SK-N-SH (cell line): ENCODE results near the gene NUCB1.

Source experiments
- EP300 ChIP-seq, 2 experiments: IDR thresholded peaks; 2 replicates each; pipeline versions ENCODE4 v1.4.0 to v1.6.1; 2012; ENCODE audit warnings: borderline replicate concordance in 1 of 2, low read depth in 1 of 2, low read length in 1 of 2
- FOXM1 ChIP-seq: IDR thresholded peaks from 2 replicates; pipeline ENCODE4 v1.4.0; 2012; ENCODE audit warnings: low read depth, mild to moderate bottlenecking
- GABPA ChIP-seq: IDR thresholded peaks from 2 replicates; pipeline ENCODE4 v1.4.0; 2012; ENCODE audit warnings: low read depth, mild to moderate bottlenecking
- MAX ChIP-seq: IDR thresholded peaks from 2 replicates; pipeline ENCODE4 v1.4.0; 2012; ENCODE audit warnings: low read depth
- MXI1 ChIP-seq: IDR thresholded peaks from 2 replicates; pipeline ENCODE4 v1.6.1; 2012; ENCODE audit warnings: mild to moderate bottlenecking, low read depth, low read length, improper control_type of control experiment
- NFIC ChIP-seq: IDR thresholded peaks from 2 replicates; pipeline ENCODE4 v1.4.0; 2012; ENCODE audit warnings: borderline replicate concordance
- NRF1 ChIP-seq: IDR thresholded peaks from 2 replicates; pipeline ENCODE4 v1.6.1; 2012; ENCODE audit warnings: low read depth, mild to moderate bottlenecking, low read length
- POLR2AphosphoS5 ChIP-seq: IDR thresholded peaks from 2 replicates; pipeline ENCODE4 v1.6.1; 2012; ENCODE audit warnings: low read depth, low read length
- TEAD4 ChIP-seq: IDR thresholded peaks from 2 replicates; pipeline ENCODE4 v1.4.0; 2012; ENCODE audit warnings: mild to moderate bottlenecking, borderline replicate concordance; ENCODE audit not compliant: insufficient read depth
- TF ChIP-seq, protein P1 (sequence below): fragments of 200-600 bp; sonication (generic); IDR thresholded peaks from 2 replicates; pipeline ENCODE4 v1.6.1; 2017; ENCODE audit warnings: antibody characterized with exemption, mild to moderate bottlenecking, moderate library complexity

- TF ChIP-seq, protein P1, sequence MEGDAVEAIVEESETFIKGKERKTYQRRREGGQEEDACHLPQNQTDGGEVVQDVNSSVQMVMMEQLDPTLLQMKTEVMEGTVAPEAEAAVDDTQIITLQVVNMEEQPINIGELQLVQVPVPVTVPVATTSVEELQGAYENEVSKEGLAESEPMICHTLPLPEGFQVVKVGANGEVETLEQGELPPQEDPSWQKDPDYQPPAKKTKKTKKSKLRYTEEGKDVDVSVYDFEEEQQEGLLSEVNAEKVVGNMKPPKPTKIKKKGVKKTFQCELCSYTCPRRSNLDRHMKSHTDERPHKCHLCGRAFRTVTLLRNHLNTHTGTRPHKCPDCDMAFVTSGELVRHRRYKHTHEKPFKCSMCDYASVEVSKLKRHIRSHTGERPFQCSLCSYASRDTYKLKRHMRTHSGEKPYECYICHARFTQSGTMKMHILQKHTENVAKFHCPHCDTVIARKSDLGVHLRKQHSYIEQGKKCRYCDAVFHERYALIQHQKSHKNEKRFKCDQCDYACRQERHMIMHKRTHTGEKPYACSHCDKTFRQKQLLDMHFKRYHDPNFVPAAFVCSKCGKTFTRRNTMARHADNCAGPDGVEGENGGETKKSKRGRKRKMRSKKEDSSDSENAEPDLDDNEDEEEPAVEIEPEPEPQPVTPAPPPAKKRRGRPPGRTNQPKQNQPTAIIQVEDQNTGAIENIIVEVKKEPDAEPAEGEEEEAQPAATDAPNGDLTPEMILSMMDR: no peak
- TF ChIP-seq POLR2AphosphoS5 (no peak), NRF1 (no peak), FOXM1 (no peak), TEAD4 (no peak), NFIC (no peak), EP300 (IDR thresholded peaks at IDR 0.05; ENCODE audit: borderline replicate concordance in 1 of 2, low read depth in 1 of 2, low read length in 1 of 2) (no peak), GABPA (no peak), MXI1 (no peak), MAX (no peak)
Measured at GRCh38 chr19:48950830-48951519, 50.9 kb downstream of the NUCB1 start.
